ENCODE data around the gene IGF1R. TPM values are rescaled to one million over a fixed set of nuclear protein-coding genes. Genes with fewer than 3 reads are reported as not detected.

The IGF1R gene
- total and polyA plus RNA-seq, 2 of the 8 experiments (the other 6 are each of a cell fraction or from before 2014, with no cell fraction given) = 32.9 to 109 TPM

- Histone ChIP-seq H2BK120ac (replicated peaks; ENCODE audit: low read depth, low read length) (no peak overlapping the region), H3K4ac (replicated peaks; ENCODE audit: insufficient read length, low read depth, low read length) (no peak overlapping the region), H4K91ac (replicated peaks; ENCODE audit: insufficient read length, low read length) (no peak overlapping the region), H2AFZ (ENCODE audit: low read length) (no peak overlapping the region), H3K36me3 (ENCODE audit: control insufficient read depth in 2 of 4, insufficient read depth in 4 of 4, low read length in 3 of 4) (no peaks in the 10 kb centered on the region), H4K20me1 (replicated peaks in 1 of 2; ENCODE audit: control insufficient read depth in 1 of 2, insufficient read depth in 2 of 2, low read length in 2 of 2) (peaks cover 29 to 33% of the 10 kb centered on the region in 2 experiments), H4K5ac (ENCODE audit: insufficient read length, low read depth, low read length) (no peak overlapping the region), H3K9me3 (ENCODE audit: insufficient read depth in 2 of 2, low read depth in 1 of 2, low read length in 1 of 2) (no peaks in the 10 kb centered on the region), H3K56ac (replicated peaks; ENCODE audit: insufficient read length, low read depth, low read length) (no peak overlapping the region), H3K23ac (ENCODE audit: insufficient read length) (no peak overlapping the region), H3K23me2 (ENCODE audit: low read depth, low read length) (no peaks in the 10 kb centered on the region), H3K9ac (replicated peaks in 1 of 4; ENCODE audit: extremely low read depth in 1 of 4, low read depth in 3 of 4, low read length in 3 of 4) (no peak overlapping the region; a peak in 1 of 7 replicates), H3K27me3 (replicated peaks in 1 of 4; ENCODE audit: control insufficient read depth in 3 of 4, extremely low read depth in 1 of 4, insufficient read depth in 3 of 4, low read length in 3 of 4) (no peaks in the 10 kb centered on the region), H2BK20ac (ENCODE audit: low read length) (no peak overlapping the region), H3K18ac (ENCODE audit: extremely low read depth, low read length) (0 out of 2 replicates have a peak overlapping the region, but pooled peaks have one; percentile 24), H4K8ac (ENCODE audit: extremely low read depth, insufficient read depth, low read length) (no peak overlapping the region), H3K4me3 (ENCODE audit: extremely low read depth in 1 of 4, insufficient read depth in 2 of 4, low read depth in 3 of 4, low read length in 4 of 4) (no peak overlapping the region), H3K27ac (ENCODE audit: low read depth, low read length) (no peak overlapping the region), H2BK5ac (ENCODE audit: low read depth, low read length) (peak overlapping the region; percentile 22; the same call in 1 of the 2 replicates), H2BK15ac (ENCODE audit: low read length) (no peak overlapping the region), H3K4me2 (ENCODE audit: insufficient read depth in 1 of 2, low read depth in 2 of 2, low read length in 2 of 2) (no peak overlapping the region), H2BK12ac (ENCODE audit: low read depth, low read length) (no peak overlapping the region), H3K79me2 (ENCODE audit: control insufficient read depth in 1 of 2, insufficient read depth in 2 of 2, low read length in 2 of 2) (peaks cover 8 to 100% of the 10 kb centered on the region in 2 experiments), H3K14ac (ENCODE audit: insufficient read length) (no peak overlapping the region), H3K79me1 (ENCODE audit: low read depth, low read length) (peaks cover 18% of the 10 kb centered on the region), H2AK5ac (ENCODE audit: low read depth, low read length) (no peak overlapping the region), H3K4me1 (replicated peaks in 1 of 4; ENCODE audit: control insufficient read depth in 3 of 4, insufficient read depth in 4 of 4, low read length in 3 of 4) (peaks cover 2 to 41% (median 12%) of the 10 kb centered on the region in 4 experiments)
- POLR2A ChIA-PET (ENCODE audit: partially characterized antibody) = interaction anchor here (1.2 to 1.4 kb wide), 2 partner anchors 15 to 89 kb away, joined by 5 read pairs; partner anchors contain the start of gene IGF1R
- DNase-seq (ENCODE audit: low read depth in 1 of 2, low spot score in 2 of 2) (no peak), FAIRE-seq (no peak)
- CTCF ChIA-PET (ENCODE audit: partially characterized antibody) = interaction anchor here (0.7 to 1.0 kb wide), 3 partner anchors 24 to 148 kb away, joined by 3 read pairs; no protein-coding TSS in a partner anchor
- 92% methylated on average over 6 of the region's 6 CpGs; no CpG with 5 or more reads in 1 of the 2 experiments for WGBS, 2 experiments (ENCODE audit: extremely low coverage in 1 of 2, insufficient coverage in 1 of 2, insufficient read length in 1 of 2, insufficient replicate concordance in 2 of 2, low coverage in 1 of 2, low lambda C conversion rate in 2 of 2, missing lambda C conversion rate in 1 of 2)
- no peak for TF ChIP-seq RBBP5 (IDR thresholded peaks at IDR 0.05; ENCODE audit: borderline replicate concordance, low read depth, low read length)
- no peak for TF ChIP-seq RFX5 (IDR thresholded peaks at IDR 0.05; ENCODE audit: borderline replicate concordance, low read depth, low read length)
- TF ChIP-seq SRF (IDR thresholded peaks at IDR 0.05; ENCODE audit: low read depth, low read length) = no peak
- TF ChIP-seq CTBP2 (IDR thresholded peaks at IDR 0.05; ENCODE audit: borderline replicate concordance, insufficient read depth, insufficient read length, low read length) = no peak
- TF ChIP-seq CHD2 (IDR thresholded peaks at IDR 0.05; ENCODE audit: low read length) = no peak
- TF ChIP-seq RAD21 (IDR thresholded peaks at IDR 0.05 in 1 of 2, conservative IDR thresholded peaks at IDR 0.05 in 1 of 2; ENCODE audit: low read depth in 2 of 2, low read length in 2 of 2) = no peak
- TF ChIP-seq USF2 (IDR thresholded peaks at IDR 0.05; ENCODE audit: low read length) = no peak
- no peak for TF ChIP-seq CEBPB (IDR thresholded peaks at IDR 0.05; ENCODE audit: low read depth, low read length)
- TF ChIP-seq SP2 (IDR thresholded peaks at IDR 0.05; ENCODE audit: low read length) = no peak
- TF ChIP-seq EP300 (IDR thresholded peaks at IDR 0.05; ENCODE audit: borderline replicate concordance in 1 of 2, low read depth in 2 of 2, low read length in 2 of 2) = no peak
- TF ChIP-seq GTF2F1 (IDR thresholded peaks at IDR 0.05; ENCODE audit: borderline replicate concordance, low read depth, low read length) = no peak
- no peak for TF ChIP-seq BCL11A (IDR thresholded peaks at IDR 0.05; ENCODE audit: low read depth in 2 of 2, low read length in 2 of 2)
Measured at GRCh38 chr15:98737159-98737558, 88.8 kb downstream of the IGF1R start.
